Esophagus mucosa (tissue), 1 donor: ENCODE measurements around the gene TXNRD1. TPM values are rescaled to one million over a fixed set of nuclear protein-coding genes. Genes with fewer than 3 reads are reported as not detected.
"Not testable (repeated sequence)": the region's sequence is repeated elsewhere in the genome, so short reads cannot be mapped to it uniquely, and the experiment has no call there.

ENCODE experiments used
- ATAC-seq: fragments of 200-7000 bp; cut with Tn5 transposase; one replicate; pipeline ENCODE4 v1.9.1; 2020
- total RNA-seq: library from RNA; stranded (reverse); gene quantifications from one replicate; pipeline ENCODE4 v1.2.4, GENCODE V29; 2023
- donor health status: DM: yes; HTN: yes; CAD: no.

Gene TXNRD1
- total RNA-seq, 1 donor from 2014 or later, result 8.7 TPM

GRCh38 chr12:104329707-104330532 is 114.3 kb downstream of the TXNRD1 start:
- ATAC-seq, result no peak

GRCh38 chr12:104331376-104331775 is 115.8 kb downstream of the TXNRD1 start:
- ATAC-seq, result no peak

GRCh38 chr12:104332273-104332672 is 116.7 kb downstream of the TXNRD1 start:
- not testable (repeated sequence) for ATAC-seq

- ATAC-seq, result no peak
Observed at GRCh38 chr12:104333692-104334255, 118.2 kb downstream of the TXNRD1 start.

GRCh38 chr12:104334581-104334980 is 119.0 kb downstream of the TXNRD1 start:
- no peak for ATAC-seq

GRCh38 chr12:104336115-104336514 is 120.5 kb downstream of the TXNRD1 start:
- ATAC-seq, result no peak

GRCh38 chr12:104337030-104337558 is 121.5 kb downstream of the TXNRD1 start:
- no peak for ATAC-seq

GRCh38 chr12:104339663-104340062 is 124.1 kb downstream of the TXNRD1 start:
- no peak for ATAC-seq

GRCh38 chr12:104340177-104340576 is 124.6 kb downstream of the TXNRD1 start:
- ATAC-seq, result no peak

- ATAC-seq, result no peak
Observed at GRCh38 chr12:104340925-104341611, 125.5 kb downstream of the TXNRD1 start.

GRCh38 chr12:104342147-104342546 is 126.6 kb downstream of the TXNRD1 start:
- ATAC-seq, result no peak

- no peak for ATAC-seq
Observed at GRCh38 chr12:104342635-104343249, 127.2 kb downstream of the TXNRD1 start.

- ATAC-seq, result no peak
Observed at GRCh38 chr12:104344682-104345081, 129.1 kb downstream of the TXNRD1 start.

GRCh38 chr12:104345234-104346066 is 129.9 kb downstream of the TXNRD1 start:
- no peak for ATAC-seq

GRCh38 chr12:104347374-104348075 is 131.9 kb downstream of the TXNRD1 start:
- peak; percentile 75 for ATAC-seq

- ATAC-seq, result no peak
Observed at GRCh38 chr12:104348283-104348993, 132.9 kb downstream of the TXNRD1 start.

- ATAC-seq, result no peak
Observed at GRCh38 chr12:104348994-104349494, 133.5 kb downstream of the TXNRD1 start.

- no peak for ATAC-seq
Observed at GRCh38 chr12:104350211-104351056, 134.9 kb downstream of the TXNRD1 start.
